PC-9 (cell line): Measurements from ENCODE around the gene ADGRA1.

Experiments used
- EZH2 ChIP-seq: fragments of 200-600 bp; sonication (generic); IDR thresholded peaks from 2 replicates; pipeline ENCODE4 v1.8.0; 2017; ENCODE audit warnings: antibody characterized with exemption, low read depth
- TF ChIP-seq, protein P1 (sequence below): fragments of 200-600 bp; sonication (generic); conservative IDR thresholded peaks from 2 replicates; pipeline ENCODE4 v1.6.1; 2017; ENCODE audit warnings: mixed run types, antibody characterized with exemption, mild to moderate bottlenecking, moderate library complexity

DNA sequence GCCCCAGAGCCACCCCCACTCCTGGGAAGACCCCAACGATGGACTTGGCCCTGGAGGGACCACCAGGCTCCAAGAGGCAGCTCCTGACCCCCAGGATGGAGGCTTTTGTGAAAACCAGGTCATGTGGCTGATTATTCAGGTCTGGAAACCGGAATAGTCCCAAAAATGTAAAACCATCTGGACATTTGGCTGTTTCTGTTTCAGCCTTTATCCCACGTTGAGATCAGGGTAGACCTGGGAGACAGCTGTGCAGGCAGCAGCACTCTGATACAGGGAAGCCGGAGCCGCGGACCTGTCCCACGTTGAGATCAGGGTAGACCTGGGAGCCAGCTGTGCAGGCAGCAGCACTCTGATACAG, 7.1 kb upstream of the ADGRA1 start:
- TF ChIP-seq, protein P1, sequence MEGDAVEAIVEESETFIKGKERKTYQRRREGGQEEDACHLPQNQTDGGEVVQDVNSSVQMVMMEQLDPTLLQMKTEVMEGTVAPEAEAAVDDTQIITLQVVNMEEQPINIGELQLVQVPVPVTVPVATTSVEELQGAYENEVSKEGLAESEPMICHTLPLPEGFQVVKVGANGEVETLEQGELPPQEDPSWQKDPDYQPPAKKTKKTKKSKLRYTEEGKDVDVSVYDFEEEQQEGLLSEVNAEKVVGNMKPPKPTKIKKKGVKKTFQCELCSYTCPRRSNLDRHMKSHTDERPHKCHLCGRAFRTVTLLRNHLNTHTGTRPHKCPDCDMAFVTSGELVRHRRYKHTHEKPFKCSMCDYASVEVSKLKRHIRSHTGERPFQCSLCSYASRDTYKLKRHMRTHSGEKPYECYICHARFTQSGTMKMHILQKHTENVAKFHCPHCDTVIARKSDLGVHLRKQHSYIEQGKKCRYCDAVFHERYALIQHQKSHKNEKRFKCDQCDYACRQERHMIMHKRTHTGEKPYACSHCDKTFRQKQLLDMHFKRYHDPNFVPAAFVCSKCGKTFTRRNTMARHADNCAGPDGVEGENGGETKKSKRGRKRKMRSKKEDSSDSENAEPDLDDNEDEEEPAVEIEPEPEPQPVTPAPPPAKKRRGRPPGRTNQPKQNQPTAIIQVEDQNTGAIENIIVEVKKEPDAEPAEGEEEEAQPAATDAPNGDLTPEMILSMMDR, result no peak
- no peak for TF ChIP-seq EZH2
